A549 (cell line): ENCODE results near the gene TUBB1.

Experiments
- BHLHE40 ChIP-seq: IDR thresholded peaks from 2 replicates; pipeline ENCODE4 v1.6.1; 2012; ENCODE audit warnings: low read depth, low read length, inconsistent platforms
- CBX2 ChIP-seq: fragments of 200-600 bp; sonication (generic); IDR thresholded peaks from 2 replicates; pipeline ENCODE4 v1.6.1; 2016; ENCODE audit warnings: low read depth, mild to moderate bottlenecking, borderline replicate concordance
- CHD2 ChIP-seq: fragments of 150-350 bp; IDR thresholded peaks from 2 replicates; pipeline ENCODE4 v1.6.1; 2014; ENCODE audit warnings: low read length; ENCODE audit not compliant: partially characterized antibody
- CTCF ChIP-seq: fragments of >200 bp; sonication (Bioruptor Twin); formaldehyde crosslinking; IDR thresholded peaks from 3 replicates; pipeline ENCODE4 v1.5.1; 2016
- EP300 ChIP-seq, 2 experiments: fragments of >200 bp; sonication (Bioruptor Twin); formaldehyde crosslinking; IDR thresholded peaks; 2 replicates in 1 of 2; 3 replicates in 1 of 2; pipeline ENCODE4 v1.6.1; 2016 to 2017
- JUN ChIP-seq, 2 experiments: fragments of >200 bp; sonication (Bioruptor Twin); formaldehyde crosslinking; IDR thresholded peaks; 2 replicates in 1 of 2; 3 replicates in 1 of 2; pipeline ENCODE4 v1.6.1; 2016 to 2017
- MAX ChIP-seq: IDR thresholded peaks from 2 replicates; pipeline ENCODE4 v1.6.1; 2012
- TF ChIP-seq, protein P1 (sequence below): fragments of 250-450 bp; sonication (Bioruptor Pico); IDR thresholded peaks from 2 replicates; pipeline ENCODE4 v1.5.0; 2021; ENCODE audit warnings: mild to moderate bottlenecking, moderate library complexity, borderline replicate concordance

GRCh38 chr20:59010321-59010994 is 8.8 kb upstream of the TUBB1 start:
- TF ChIP-seq EP300 (IDR thresholded peaks at IDR 0.05) (no peak), CTCF (no peak), CHD2 (no peak), MAX (no peak), BHLHE40 (no peak), CBX2 (no peak), JUN (IDR thresholded peaks at IDR 0.05) (no peak)
- TF ChIP-seq, protein P1, sequence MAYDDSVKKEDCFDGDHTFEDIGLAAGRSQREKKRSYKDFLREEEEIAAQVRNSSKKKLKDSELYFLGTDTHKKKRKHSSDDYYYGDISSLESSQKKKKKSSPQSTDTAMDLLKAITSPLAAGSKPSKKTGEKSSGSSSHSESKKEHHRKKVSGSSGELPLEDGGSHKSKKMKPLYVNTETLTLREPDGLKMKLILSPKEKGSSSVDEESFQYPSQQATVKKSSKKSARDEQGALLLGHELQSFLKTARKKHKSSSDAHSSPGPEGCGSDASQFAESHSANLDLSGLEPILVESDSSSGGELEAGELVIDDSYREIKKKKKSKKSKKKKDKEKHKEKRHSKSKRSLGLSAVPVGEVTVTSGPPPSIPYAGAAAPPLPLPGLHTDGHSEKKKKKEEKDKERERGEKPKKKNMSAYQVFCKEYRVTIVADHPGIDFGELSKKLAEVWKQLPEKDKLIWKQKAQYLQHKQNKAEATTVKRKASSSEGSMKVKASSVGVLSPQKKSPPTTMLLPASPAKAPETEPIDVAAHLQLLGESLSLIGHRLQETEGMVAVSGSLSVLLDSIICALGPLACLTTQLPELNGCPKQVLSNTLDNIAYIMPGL, result no peak
